ENCODE results near the gene OPN1MW2. TPM values are rescaled to one million over a fixed set of nuclear protein-coding genes. Genes with fewer than 3 reads are reported as not detected.
"Not testable (repeated sequence)": the region's sequence is repeated elsewhere in the genome, so short reads cannot be mapped to it uniquely, and the experiment has no call there.

OPN1MW2 gene
- total RNA-seq, 1 donor from 2014 or later, result not detected

DNA sequence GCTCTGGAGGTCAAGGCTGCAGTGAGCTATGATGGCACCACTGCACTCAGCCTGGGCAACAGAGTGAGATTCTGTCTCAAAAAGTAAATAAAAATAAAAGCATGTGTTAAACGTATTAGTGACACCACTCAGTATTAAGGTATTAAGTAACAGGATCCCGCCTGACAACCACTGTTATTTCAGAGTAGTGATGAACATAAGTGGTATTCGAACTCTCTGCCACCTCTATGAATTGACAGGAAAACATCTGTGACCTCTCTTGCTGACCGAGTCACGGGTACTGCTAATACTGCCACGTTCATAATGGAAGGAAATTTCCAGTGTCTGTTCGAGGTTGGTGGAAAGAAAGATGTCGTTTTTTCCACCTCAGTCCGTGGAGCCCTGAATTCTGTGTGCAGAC lies 7.2 kb downstream of the OPN1MW2 start:
- H4K20me1 ChIP-seq (ENCODE audit: insufficient read depth, low read length); H3K4me1 ChIP-seq (ENCODE audit: insufficient read depth, low read length); H3K79me2 ChIP-seq (ENCODE audit: insufficient read depth, low read length); H3K4me1 Mint-ChIP-seq (ENCODE audit: low read depth, unreplicated experiment); H3K27me3 ChIP-seq (ENCODE audit: insufficient read depth, low read length); H3K9ac ChIP-seq (ENCODE audit: low read length); DNase-seq (ENCODE audit: low read depth); H3K9me3 Mint-ChIP-seq (ENCODE audit: unreplicated experiment); H3K36me3 ChIP-seq (ENCODE audit: insufficient read depth, low read length); H3K27ac Mint-ChIP-seq (ENCODE audit: unreplicated experiment); H3K4me3 ChIP-seq (ENCODE audit: insufficient read depth, low read depth, low read length); H3K27ac ChIP-seq (ENCODE audit: low read depth, low read length); FAIRE-seq; H3K36me3 Mint-ChIP-seq (ENCODE audit: low read depth, unreplicated experiment); H3K4me2 ChIP-seq (ENCODE audit: low read length); H3K27me3 Mint-ChIP-seq (ENCODE audit: low read depth, unreplicated experiment); H2AFZ ChIP-seq (ENCODE audit: low read depth, low read length); H3K9me3 ChIP-seq (ENCODE audit: insufficient read depth, low read depth, low read length); H3K4me3 Mint-ChIP-seq (ENCODE audit: unreplicated experiment): not testable (repeated sequence)

DNA sequence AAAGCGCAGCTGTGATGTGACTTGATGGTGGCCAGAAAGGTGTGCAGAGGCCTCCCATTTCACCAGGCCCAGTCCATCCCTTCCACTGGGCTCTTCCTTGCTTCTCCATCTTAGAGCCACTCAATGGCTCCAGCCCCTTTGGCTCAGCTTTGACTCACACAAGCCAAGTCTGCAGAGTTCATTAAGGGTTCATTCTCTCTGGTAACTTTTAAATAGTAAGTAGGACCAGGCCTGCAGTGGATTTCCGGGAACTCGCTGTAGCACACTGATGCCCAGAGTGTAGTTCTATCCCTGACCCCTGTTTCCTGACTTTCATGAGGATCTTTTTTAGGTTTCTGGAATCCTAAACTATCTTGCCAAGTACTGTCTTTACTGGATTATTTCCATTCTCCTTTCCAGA lies 11.9 kb downstream of the OPN1MW2 start:
- not testable (repeated sequence) for H3K4me1 Mint-ChIP-seq (ENCODE audit: low read depth, unreplicated experiment); H3K79me2 ChIP-seq (ENCODE audit: insufficient read depth, low read length); H3K27me3 Mint-ChIP-seq (ENCODE audit: low read depth, unreplicated experiment); H2AFZ ChIP-seq (ENCODE audit: low read depth, low read length); H3K27me3 ChIP-seq (ENCODE audit: insufficient read depth, low read length); H3K4me3 ChIP-seq (ENCODE audit: insufficient read depth, low read depth, low read length); DNase-seq (ENCODE audit: low read depth); H3K9ac ChIP-seq (ENCODE audit: low read length); H3K9me3 Mint-ChIP-seq (ENCODE audit: unreplicated experiment); H3K4me2 ChIP-seq (ENCODE audit: low read length); FAIRE-seq; H3K27ac Mint-ChIP-seq (ENCODE audit: unreplicated experiment); H3K36me3 ChIP-seq (ENCODE audit: insufficient read depth, low read length); H3K9me3 ChIP-seq (ENCODE audit: insufficient read depth, low read depth, low read length); H4K20me1 ChIP-seq (ENCODE audit: insufficient read depth, low read length); H3K4me3 Mint-ChIP-seq (ENCODE audit: unreplicated experiment); H3K27ac ChIP-seq (ENCODE audit: low read depth, low read length); H3K36me3 Mint-ChIP-seq (ENCODE audit: low read depth, unreplicated experiment); H3K4me1 ChIP-seq (ENCODE audit: insufficient read depth, low read length)

DNA sequence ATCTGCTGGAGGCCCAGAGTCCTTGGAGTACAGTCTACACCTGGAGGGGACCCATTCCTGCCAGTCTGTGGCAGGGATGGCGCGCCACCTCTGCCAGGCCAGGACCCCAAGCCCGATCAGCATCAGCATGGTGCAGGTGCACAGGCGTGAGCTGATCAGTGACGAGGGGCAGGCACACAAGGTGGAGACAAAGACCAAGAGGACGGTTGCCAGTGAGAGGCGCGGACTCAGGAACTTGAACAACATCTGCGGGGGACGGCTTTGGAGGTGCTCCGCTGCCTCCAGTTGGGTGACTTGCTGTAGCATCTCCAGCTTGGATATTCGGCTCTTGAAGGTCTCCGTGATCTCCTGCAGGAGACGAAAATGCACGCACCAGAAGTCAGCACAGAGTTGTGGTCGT lies 14.1 kb downstream of the OPN1MW2 start:
- H3K27me3 Mint-ChIP-seq (ENCODE audit: low read depth, unreplicated experiment); H3K4me3 Mint-ChIP-seq (ENCODE audit: unreplicated experiment); H3K79me2 ChIP-seq (ENCODE audit: insufficient read depth, low read length); H3K36me3 ChIP-seq (ENCODE audit: insufficient read depth, low read length); H4K20me1 ChIP-seq (ENCODE audit: insufficient read depth, low read length); H3K27ac ChIP-seq (ENCODE audit: low read depth, low read length); H3K4me1 Mint-ChIP-seq (ENCODE audit: low read depth, unreplicated experiment); H3K4me2 ChIP-seq (ENCODE audit: low read length); H3K9me3 ChIP-seq (ENCODE audit: insufficient read depth, low read depth, low read length); H3K9ac ChIP-seq (ENCODE audit: low read length); H3K9me3 Mint-ChIP-seq (ENCODE audit: unreplicated experiment); H3K4me1 ChIP-seq (ENCODE audit: insufficient read depth, low read length); H2AFZ ChIP-seq (ENCODE audit: low read depth, low read length); H3K27ac Mint-ChIP-seq (ENCODE audit: unreplicated experiment); H3K4me3 ChIP-seq (ENCODE audit: insufficient read depth, low read depth, low read length); FAIRE-seq; DNase-seq (ENCODE audit: low read depth); H3K36me3 Mint-ChIP-seq (ENCODE audit: low read depth, unreplicated experiment); H3K27me3 ChIP-seq (ENCODE audit: insufficient read depth, low read length): not testable (repeated sequence)

DNA sequence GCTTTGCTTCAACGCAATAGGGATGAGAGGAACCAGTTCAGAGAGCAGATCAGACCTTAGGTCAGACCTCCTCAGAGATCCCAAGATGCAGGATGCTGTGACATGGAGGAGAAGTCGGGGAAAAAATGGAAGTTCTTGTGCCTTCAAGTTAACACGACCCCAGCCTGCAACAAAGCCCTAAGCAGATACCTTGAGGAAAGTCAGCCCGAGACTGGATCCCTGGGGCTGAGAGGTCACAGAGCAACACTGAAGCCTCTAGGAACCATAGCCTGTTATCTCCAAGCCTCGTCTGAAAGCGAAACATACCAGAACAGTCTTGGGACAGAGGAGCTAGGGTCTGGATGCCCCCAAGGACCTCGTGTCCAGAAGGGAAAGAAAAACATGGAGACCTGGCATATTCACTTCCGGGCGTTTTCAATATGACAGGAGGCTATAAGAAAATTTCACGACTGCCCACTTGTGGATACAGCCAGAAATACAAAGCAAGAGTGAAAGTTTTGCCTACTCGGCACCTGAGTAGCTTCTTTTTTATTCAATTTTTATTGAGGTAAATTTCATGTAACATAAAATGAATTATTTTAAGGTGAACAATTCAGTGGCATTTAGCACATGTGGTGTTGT lies 19.5 kb downstream of the OPN1MW2 start:
- not testable (repeated sequence) for H3K36me3 Mint-ChIP-seq (ENCODE audit: low read depth, unreplicated experiment); H3K36me3 ChIP-seq (ENCODE audit: insufficient read depth, low read length); H2AFZ ChIP-seq (ENCODE audit: low read depth, low read length); H3K4me2 ChIP-seq (ENCODE audit: low read length); FAIRE-seq; H4K20me1 ChIP-seq (ENCODE audit: insufficient read depth, low read length); H3K9me3 Mint-ChIP-seq (ENCODE audit: unreplicated experiment); H3K9ac ChIP-seq (ENCODE audit: low read length); H3K4me1 Mint-ChIP-seq (ENCODE audit: low read depth, unreplicated experiment); H3K9me3 ChIP-seq (ENCODE audit: insufficient read depth, low read depth, low read length); H3K4me3 ChIP-seq (ENCODE audit: insufficient read depth, low read depth, low read length); H3K4me1 ChIP-seq (ENCODE audit: insufficient read depth, low read length); H3K27me3 ChIP-seq (ENCODE audit: insufficient read depth, low read length); H3K79me2 ChIP-seq (ENCODE audit: insufficient read depth, low read length); H3K27me3 Mint-ChIP-seq (ENCODE audit: low read depth, unreplicated experiment); DNase-seq (ENCODE audit: low read depth); H3K27ac ChIP-seq (ENCODE audit: low read depth, low read length); H3K27ac Mint-ChIP-seq (ENCODE audit: unreplicated experiment); H3K4me3 Mint-ChIP-seq (ENCODE audit: unreplicated experiment)

DNA sequence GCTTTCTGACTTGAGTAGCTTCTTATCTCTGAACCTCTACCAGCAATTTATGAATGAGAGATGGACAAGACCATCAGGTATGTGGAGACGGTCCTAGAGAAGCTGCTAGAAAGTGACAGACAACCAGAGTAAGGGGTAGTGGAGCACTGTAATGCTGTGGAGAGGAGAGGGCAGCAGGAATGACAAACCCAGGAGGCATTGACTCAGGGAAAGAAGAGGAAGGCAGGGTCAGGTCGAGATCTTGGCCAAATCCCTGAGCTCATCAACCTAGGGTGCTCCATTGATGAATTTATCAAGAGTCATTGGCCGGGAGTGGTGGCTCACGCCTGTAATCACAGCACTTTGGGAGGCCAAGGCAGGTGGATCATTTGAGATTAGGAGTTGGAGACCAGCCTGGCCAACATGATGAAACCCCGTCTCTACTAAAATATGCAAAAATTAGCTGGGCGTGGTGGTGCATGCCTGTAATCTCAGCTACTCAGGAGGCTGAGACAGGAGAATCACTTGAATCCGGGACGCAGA lies 20.5 kb downstream of the OPN1MW2 start:
- not testable (repeated sequence) for H3K4me3 ChIP-seq (ENCODE audit: insufficient read depth, low read depth, low read length); H3K27me3 Mint-ChIP-seq (ENCODE audit: low read depth, unreplicated experiment); DNase-seq (ENCODE audit: low read depth); H3K36me3 ChIP-seq (ENCODE audit: insufficient read depth, low read length); H3K79me2 ChIP-seq (ENCODE audit: insufficient read depth, low read length); H3K4me1 ChIP-seq (ENCODE audit: insufficient read depth, low read length); H3K27ac Mint-ChIP-seq (ENCODE audit: unreplicated experiment); H3K4me1 Mint-ChIP-seq (ENCODE audit: low read depth, unreplicated experiment); H3K27ac ChIP-seq (ENCODE audit: low read depth, low read length); H3K36me3 Mint-ChIP-seq (ENCODE audit: low read depth, unreplicated experiment); FAIRE-seq; H2AFZ ChIP-seq (ENCODE audit: low read depth, low read length); H3K9ac ChIP-seq (ENCODE audit: low read length); H4K20me1 ChIP-seq (ENCODE audit: insufficient read depth, low read length); H3K4me2 ChIP-seq (ENCODE audit: low read length); H3K9me3 Mint-ChIP-seq (ENCODE audit: unreplicated experiment); H3K4me3 Mint-ChIP-seq (ENCODE audit: unreplicated experiment); H3K27me3 ChIP-seq (ENCODE audit: insufficient read depth, low read length); H3K9me3 ChIP-seq (ENCODE audit: insufficient read depth, low read depth, low read length)

DNA sequence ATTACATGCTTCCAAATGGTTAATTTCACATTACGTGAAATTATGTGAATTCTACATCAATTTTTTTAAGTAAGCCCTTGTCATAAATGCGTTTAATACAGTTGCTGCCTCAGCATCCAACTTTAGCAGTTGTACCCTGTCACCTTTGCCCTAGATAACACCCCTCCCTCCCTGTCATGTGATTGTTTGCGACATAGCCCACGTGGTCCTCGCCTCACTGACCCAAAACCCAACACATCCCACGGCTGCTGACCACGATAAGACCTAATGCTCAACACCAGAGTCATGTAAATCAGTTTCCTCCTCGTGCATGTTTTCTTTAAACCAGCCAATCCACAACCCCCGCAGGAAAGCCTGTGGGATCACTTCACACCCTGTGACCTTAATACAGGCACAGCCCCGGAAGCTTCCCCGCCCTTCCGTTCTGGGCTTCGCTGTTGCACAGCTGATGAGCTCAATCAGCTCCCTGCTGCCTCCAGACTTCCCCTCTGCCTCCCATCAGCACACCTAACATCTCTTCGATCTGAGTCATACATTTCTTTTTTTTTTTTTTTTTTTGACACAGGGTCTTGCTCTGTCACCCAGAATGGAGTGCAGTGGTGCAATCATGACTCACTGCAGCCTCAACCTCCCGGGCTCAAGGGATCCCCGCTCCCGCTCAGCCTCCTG lies 28.0 kb downstream of the OPN1MW2 start:
- not testable (repeated sequence) for H3K79me2 ChIP-seq (ENCODE audit: insufficient read depth, low read length); DNase-seq (ENCODE audit: low read depth); H4K20me1 ChIP-seq (ENCODE audit: insufficient read depth, low read length); H3K9me3 ChIP-seq (ENCODE audit: insufficient read depth, low read depth, low read length); H3K27me3 ChIP-seq (ENCODE audit: insufficient read depth, low read length); H3K27ac Mint-ChIP-seq (ENCODE audit: unreplicated experiment); H3K9ac ChIP-seq (ENCODE audit: low read length); FAIRE-seq; H3K4me1 ChIP-seq (ENCODE audit: insufficient read depth, low read length); H3K36me3 Mint-ChIP-seq (ENCODE audit: low read depth, unreplicated experiment); H3K9me3 Mint-ChIP-seq (ENCODE audit: unreplicated experiment); H3K4me1 Mint-ChIP-seq (ENCODE audit: low read depth, unreplicated experiment); H3K4me2 ChIP-seq (ENCODE audit: low read length); H2AFZ ChIP-seq (ENCODE audit: low read depth, low read length); H3K4me3 ChIP-seq (ENCODE audit: insufficient read depth, low read depth, low read length); H3K27ac ChIP-seq (ENCODE audit: low read depth, low read length); H3K36me3 ChIP-seq (ENCODE audit: insufficient read depth, low read length); H3K4me3 Mint-ChIP-seq (ENCODE audit: unreplicated experiment); H3K27me3 Mint-ChIP-seq (ENCODE audit: low read depth, unreplicated experiment)

Measured in astrocyte (in vitro differentiated cells and primary cell).